Activated CD4-positive, alpha-beta T cell treated with anti-CD3 and anti-CD28 coated beads, Interleukin-2, amount 50 U/mL, for 48 hours (primary cell): ENCODE results near the gene UBXN7.
A peak's percentile ranks its signal among the peaks of the same experiment; 100 is the strongest.
"Not testable (repeated sequence)": the region's sequence is repeated elsewhere in the genome, so short reads cannot be mapped to it uniquely, and the experiment has no call there.

Source experiments
- DNase-seq, 2 experiments: peaks; one replicate each; pipeline ENCODE4 v3.0.0-alpha.2; 2020

UBXN7 gene

GRCh38 chr3:196351541-196351940 is 80.7 kb downstream of the UBXN7 start:
- no peak for DNase-seq

- no peak for DNase-seq
These were observed 82.2 kb downstream of the UBXN7 start for GRCh38 chr3:196350067-196350466.

DNA sequence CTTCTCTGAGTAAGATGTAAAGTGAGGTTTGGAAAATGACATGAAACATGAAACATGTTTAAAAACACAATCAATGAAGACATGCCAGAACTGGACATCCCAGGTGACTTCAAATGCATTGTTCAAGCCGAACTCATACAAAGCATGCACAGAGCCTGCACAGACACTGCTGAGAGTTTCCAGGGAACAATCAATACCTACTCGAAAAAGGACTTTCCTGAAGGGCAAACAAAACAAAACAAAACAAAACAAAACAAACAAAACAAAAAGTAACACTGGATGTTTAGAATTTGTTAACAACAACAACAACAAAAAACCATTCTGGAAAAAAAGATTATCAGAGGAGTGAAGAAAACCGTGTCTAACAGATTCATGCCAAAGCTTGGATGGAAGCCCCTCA is 83.5 kb downstream of the UBXN7 start:
- no peak for DNase-seq

GRCh38 chr3:196344663-196345062 is 87.6 kb downstream of the UBXN7 start:
- DNase-seq, result no peak

- not testable (repeated sequence) for DNase-seq
These were observed 88.3 kb downstream of the UBXN7 start for GRCh38 chr3:196343917-196344316.

- DNase-seq, result no peak
These were observed 91.1 kb downstream of the UBXN7 start for GRCh38 chr3:196341137-196341536.

DNA sequence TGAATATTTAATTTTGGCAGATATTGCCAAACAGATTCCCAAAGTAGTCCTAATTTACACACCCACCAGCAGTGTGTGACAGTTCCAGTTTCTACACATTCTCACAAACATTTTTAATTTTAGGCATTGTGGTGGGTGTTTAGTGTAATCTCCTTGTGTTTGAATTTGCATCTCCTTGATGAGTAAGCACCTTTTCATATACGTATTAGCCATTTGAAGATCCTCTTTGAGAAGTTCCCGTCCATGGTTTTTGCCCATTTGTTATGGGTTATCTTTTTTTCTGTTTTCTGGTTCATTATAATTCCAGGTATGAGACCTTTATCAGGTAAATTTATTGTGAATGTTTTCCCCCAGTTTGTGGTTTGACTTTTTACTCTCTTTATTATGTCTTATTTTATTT is 91.8 kb downstream of the UBXN7 start:
- no peak for DNase-seq

- DNase-seq, result no peak
These were observed 92.6 kb downstream of the UBXN7 start for GRCh38 chr3:196339493-196340254.

GRCh38 chr3:196339044-196339443 is 93.2 kb downstream of the UBXN7 start:
- DNase-seq, result no peak

GRCh38 chr3:196336319-196337145 is 95.7 kb downstream of the UBXN7 start:
- DNase-seq, result no peak

GRCh38 chr3:196335503-196335948 is 96.7 kb downstream of the UBXN7 start:
- no peak for DNase-seq

DNA sequence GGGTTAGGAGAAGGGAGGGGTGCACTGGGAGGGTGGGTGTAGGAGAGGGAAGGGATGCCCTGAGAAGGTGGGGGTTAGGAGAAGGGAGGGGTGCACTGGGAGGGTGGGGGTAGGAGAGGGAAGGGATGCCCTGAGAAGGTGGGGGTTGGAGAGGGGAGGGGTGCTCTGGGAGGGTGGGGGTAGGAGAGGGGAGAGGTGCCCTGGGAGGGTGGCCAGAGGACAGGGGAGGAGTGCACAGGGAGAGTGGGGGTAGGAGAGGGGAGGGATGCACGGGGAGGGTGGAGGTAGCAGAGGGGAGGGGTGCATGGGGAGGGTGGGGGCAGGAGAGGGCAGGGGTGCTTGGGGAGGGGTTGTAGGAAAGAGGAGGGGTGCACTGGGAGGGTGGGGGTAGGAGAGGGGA is 97.2 kb downstream of the UBXN7 start:
- DNase-seq, result no peak

DNA sequence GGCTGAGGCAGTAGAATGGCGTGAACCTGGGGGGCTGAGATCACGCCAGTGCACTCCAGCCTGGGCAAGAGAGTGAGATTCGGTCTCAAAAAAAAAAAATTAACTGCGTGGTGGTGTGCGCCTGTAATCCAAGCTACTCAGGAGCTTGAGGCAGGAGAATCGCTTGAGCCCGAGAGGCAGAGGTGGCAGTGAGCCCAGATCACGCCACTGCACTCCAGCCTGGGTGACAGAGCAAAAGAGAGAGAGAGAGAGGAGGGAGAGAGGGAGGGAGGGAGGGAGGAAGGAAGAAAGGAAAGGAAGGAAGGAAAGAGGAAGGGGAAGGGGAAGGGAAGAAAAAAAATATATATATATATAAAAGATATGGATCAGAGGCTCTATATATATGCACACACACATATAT is 100.1 kb downstream of the UBXN7 start:
- DNase-seq, result no peak

GRCh38 chr3:196327405-196327804 is 104.8 kb downstream of the UBXN7 start:
- DNase-seq, result no peak

DNA sequence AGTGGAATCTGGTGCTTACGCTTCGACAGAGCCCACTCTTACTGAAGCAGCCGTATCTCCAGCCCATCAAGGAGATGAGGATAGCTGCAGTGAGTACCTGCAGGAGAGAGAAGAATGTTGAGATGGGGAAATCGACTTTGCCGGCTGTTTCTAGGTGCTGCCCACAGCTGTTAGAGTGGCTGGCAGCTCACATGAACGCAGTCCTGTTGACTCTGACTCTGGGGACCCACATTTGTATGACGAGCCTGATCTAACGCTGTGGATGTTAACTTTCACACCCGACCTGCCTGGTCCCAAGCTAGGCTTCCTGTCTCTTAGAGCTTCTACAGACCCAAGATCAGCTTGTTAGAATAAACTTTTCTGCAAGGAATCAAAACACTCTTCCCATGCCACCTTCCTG is 105.3 kb downstream of the UBXN7 start:
- DNase-seq, result no peak

GRCh38 chr3:196323691-196324090 is 108.5 kb downstream of the UBXN7 start:
- DNase-seq, result no peak

GRCh38 chr3:196323016-196323415 is 109.2 kb downstream of the UBXN7 start:
- DNase-seq, result no peak

- no peak for DNase-seq
These were observed 111.1 kb downstream of the UBXN7 start for GRCh38 chr3:196321162-196321561.

- no peak for DNase-seq
These were observed 112.1 kb downstream of the UBXN7 start for GRCh38 chr3:196320137-196320536.

DNA sequence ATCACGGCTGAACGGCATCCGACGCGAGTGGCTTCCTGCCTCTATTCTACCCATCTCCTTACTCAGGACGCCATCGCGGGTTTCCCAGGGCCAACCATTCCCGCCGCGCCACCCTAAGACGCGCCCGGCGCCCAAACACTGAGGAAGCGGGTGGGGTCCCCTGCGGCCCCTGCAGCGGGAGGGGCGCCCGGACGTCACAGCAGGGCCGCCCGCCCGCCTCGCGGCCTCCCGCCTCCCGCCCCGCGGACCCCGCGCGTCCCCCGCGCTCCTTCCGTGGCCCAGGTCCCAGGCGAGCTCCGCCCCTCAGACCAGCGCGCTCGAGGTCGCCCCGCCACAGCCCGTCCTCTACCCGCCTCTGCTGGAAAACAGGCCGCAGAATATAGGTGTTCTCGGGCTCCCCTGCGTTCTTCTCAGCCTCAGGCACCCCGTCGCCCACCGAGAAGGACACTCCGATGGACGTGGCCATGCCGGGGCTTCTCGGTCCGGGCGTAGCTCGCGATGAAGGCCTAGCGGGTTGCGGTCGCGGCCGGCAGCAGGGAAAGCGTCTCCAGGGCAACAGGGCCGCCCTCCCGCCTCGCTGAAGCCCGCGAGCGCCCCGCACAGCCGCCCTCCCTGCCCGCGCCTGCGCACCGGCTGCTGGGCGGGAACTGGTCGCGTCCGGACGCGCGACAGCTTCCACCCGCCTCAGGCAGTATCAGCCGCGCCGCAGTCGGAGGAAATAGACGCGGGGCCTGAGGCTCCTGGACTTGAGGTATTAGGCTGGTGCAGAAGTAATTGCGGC is 114.3 kb downstream of the UBXN7 start, which contains the start of gene DYNLT2B:
TSS of gene DYNLT2B (minus strand) at position 554 of the 781 bp plus-strand sequence. CDS start at position 466, 88 bp downstream.
- DNase-seq, result peak; percentile 85 to 88

- not testable (repeated sequence) for DNase-seq
These were observed 115.2 kb downstream of the UBXN7 start for GRCh38 chr3:196316799-196317686.

DNA sequence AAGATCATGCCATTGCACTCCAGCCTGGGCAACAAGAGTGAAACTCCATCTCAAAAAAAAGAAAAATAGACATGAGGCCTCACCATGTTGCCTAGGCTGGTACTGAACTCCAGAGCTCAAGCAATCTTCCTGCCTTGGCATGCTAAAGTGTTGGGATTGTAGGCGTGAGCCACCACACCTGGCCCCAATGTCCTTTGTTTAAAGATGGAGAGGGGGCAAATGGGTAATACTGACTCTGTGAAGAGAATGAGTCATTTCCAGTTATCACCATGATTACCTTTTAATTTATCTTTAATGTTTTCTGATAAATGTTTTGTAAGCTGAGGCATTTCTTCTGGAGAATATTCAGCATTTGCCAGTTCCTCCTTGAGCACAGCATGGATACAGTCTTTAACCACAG is 116.4 kb downstream of the UBXN7 start:
- no peak for DNase-seq
